CD8-positive, alpha-beta memory T cell (primary cell): ENCODE results near the gene RNF19B. TPM values are rescaled to one million over a fixed set of nuclear protein-coding genes. Genes with fewer than 3 reads are reported as not detected.
"Not testable (repeated sequence)": the region's sequence is repeated elsewhere in the genome, so short reads cannot be mapped to it uniquely, and the experiment has no call there.

Experiments
- CTCF ChIA-PET: fragments of 350-600 bp; sonication (Branson Sonifier 250); formaldehyde crosslinking; loops from one replicate; lab custom pipeline; 2021; ENCODE audit warnings: antibody characterized with exemption; lab: Charles Lee
- POLR2A ChIA-PET: fragments of 350-600 bp; sonication (Branson Sonifier 250); formaldehyde crosslinking; loops from one replicate; lab custom pipeline; 2021; ENCODE audit warnings: antibody characterized with exemption; lab: Charles Lee
- DNase-seq, 5 donors: peaks; one replicate each; pipeline versions ENCODE4 v3.0.0 to v3.0.0-alpha.2; 2020 to 2022; ENCODE audit warnings: mixed read lengths in 1 of 5
- H3K27ac ChIP-seq: one replicate; pipeline ENCODE4 v1.7.0; 2013; ENCODE audit warnings: low read depth, mild to moderate bottlenecking, low read length, moderate library complexity
- H3K27me3 ChIP-seq: 2 replicates; pipeline ENCODE4 v1.7.0; 2013; ENCODE audit warnings: low read length, mild to moderate bottlenecking; ENCODE audit not compliant: insufficient read depth, poor library complexity, severe bottlenecking
- H3K36me3 ChIP-seq: 2 replicates; pipeline ENCODE4 v1.7.0; 2013; ENCODE audit warnings: mild to moderate bottlenecking, low read length, moderate library complexity; ENCODE audit not compliant: insufficient read depth
- H3K4me1 ChIP-seq: 2 replicates; pipeline ENCODE4 v1.7.0; 2013; ENCODE audit warnings: mild to moderate bottlenecking, low read length, moderate library complexity; ENCODE audit not compliant: insufficient read depth
- H3K4me3 ChIP-seq: 2 replicates; pipeline ENCODE4 v1.7.0; 2013; ENCODE audit warnings: mild to moderate bottlenecking, low read length
- H3K9me3 ChIP-seq: 2 replicates; pipeline ENCODE4 v1.7.0; 2013; ENCODE audit warnings: mild to moderate bottlenecking, low read length
- H3K27ac Mint-ChIP-seq, 8 donors: one replicate each; pipeline ENCODE4 v1.8.0; 2020 to 2021; ENCODE audit warnings: mixed read lengths in 8 of 8, mild to moderate bottlenecking in 6 of 8, inconsistent platforms in 3 of 8, moderate library complexity in 3 of 8
- H3K27me3 Mint-ChIP-seq, 2 donors: one replicate each; pipeline ENCODE4 v1.8.0; 2020 to 2021; ENCODE audit warnings: mixed read lengths in 2 of 2, mild to moderate bottlenecking in 1 of 2, moderate library complexity in 1 of 2
- H3K36me3 Mint-ChIP-seq, 3 donors: one replicate each; pipeline ENCODE4 v1.8.0; 2020 to 2021; ENCODE audit warnings: mixed read lengths in 3 of 3, inconsistent platforms in 1 of 3, mild to moderate bottlenecking in 1 of 3
- H3K4me1 Mint-ChIP-seq, 3 donors: one replicate each; pipeline ENCODE4 v1.8.0; 2020 to 2021; ENCODE audit warnings: mixed read lengths in 3 of 3, inconsistent platforms in 1 of 3, mild to moderate bottlenecking in 1 of 3
- H3K4me3 Mint-ChIP-seq, 7 donors: one replicate each; pipeline ENCODE4 v1.8.0; 2020 to 2021; ENCODE audit warnings: mixed read lengths in 7 of 7, mild to moderate bottlenecking in 6 of 7, moderate library complexity in 4 of 7, inconsistent platforms in 2 of 7
- H3K9me3 Mint-ChIP-seq, 5 donors: one replicate each; pipeline ENCODE4 v1.8.0; 2020 to 2022; ENCODE audit warnings: mixed read lengths in 5 of 5, mild to moderate bottlenecking in 3 of 5, moderate library complexity in 2 of 5, inconsistent platforms in 1 of 5
- polyA plus RNA-seq: library from polyadenylated mRNA; unstranded; fragments of 300-500 nt; fragmentation: Illumina TruSeq; gene quantifications from one replicate; pipeline ENCODE4 v1.2.3, GENCODE V29; 2021
- total RNA-seq, 2 experiments: library from RNA; stranded (reverse); gene quantifications; one replicate each; pipeline ENCODE4 v1.2.3, GENCODE V29; 2021

Gene RNF19B
- total and polyA plus RNA-seq, 3 experiments from 2014 or later = 4.3 to 39.9 (median 39.6) TPM

GRCh38 chr1:32918179-32918578, 46.4 kb downstream of the RNF19B start:
- CTCF ChIA-PET = no interaction called here
- Histone ChIP-seq H3K27ac (no peak overlapping the region), H3K36me3 (no peaks in the 10 kb centered on the region), H3K4me3 (no peak overlapping the region), H3K9me3 (no peaks in the 10 kb centered on the region), H3K4me1 (no peaks in the 10 kb centered on the region), H3K27me3 (peaks cover 24% of the 10 kb centered on the region)
- Mint-ChIP-seq H3K27me3 (peaks cover 34 to 58% of the 10 kb centered on the region in 2 donors), H3K4me3 (no peak overlapping the region), H3K36me3 (no peaks in the 10 kb centered on the region), H3K4me1 (peaks cover 6 to 8% (median 7%) of the 10 kb centered on the region in 3 donors), H3K9me3 (no peaks in the 10 kb centered on the region), H3K27ac (no peak overlapping the region)
- no peak for DNase-seq
- POLR2A ChIA-PET = no interaction called here

GRCh38 chr1:32917521-32917920, 47.1 kb downstream of the RNF19B start:
- Mint-ChIP-seq H3K27me3 (peaks cover 29 to 51% of the 10 kb centered on the region in 2 donors), H3K9me3 (no peaks in the 10 kb centered on the region), H3K27ac (no peak overlapping the region), H3K4me3 (peak overlapping the region in 1 of 7 donors; percentile 27), H3K36me3 (no peaks in the 10 kb centered on the region), H3K4me1 (peaks cover 6 to 8% (median 7%) of the 10 kb centered on the region in 3 donors)
- Histone ChIP-seq H3K27me3 (peaks cover 22% of the 10 kb centered on the region), H3K36me3 (no peaks in the 10 kb centered on the region), H3K4me1 (no peaks in the 10 kb centered on the region), H3K4me3 (no peak overlapping the region), H3K27ac (no peak overlapping the region), H3K9me3 (no peaks in the 10 kb centered on the region)
- CTCF ChIA-PET = interaction anchor here (1.5 kb wide), 1 partner anchor 21 kb away, joined by 3 read pairs; no protein-coding TSS in a partner anchor
- POLR2A ChIA-PET = no interaction called here
- DNase-seq = no peak

GRCh38 chr1:32915766-32916706, 48.6 kb downstream of the RNF19B start:
- Histone ChIP-seq H3K27ac (no peak overlapping the region), H3K4me3 (no peak overlapping the region), H3K36me3 (no peaks in the 10 kb centered on the region), H3K4me1 (no peaks in the 10 kb centered on the region), H3K27me3 (peaks cover 12% of the 10 kb centered on the region), H3K9me3 (no peaks in the 10 kb centered on the region)
- peaks cover 6 to 8% (median 7%) of the 10 kb centered on the region in 3 donors for H3K4me1 Mint-ChIP-seq
- CTCF ChIA-PET = interaction anchor here (1.5 kb wide), 1 partner anchor 19 kb away, joined by 3 read pairs; no protein-coding TSS in a partner anchor
- H3K27me3 Mint-ChIP-seq = peaks cover 19 to 39% of the 10 kb centered on the region in 2 donors
- no peak for DNase-seq
- H3K4me3 Mint-ChIP-seq = no peak overlapping the region
- POLR2A ChIA-PET = interaction anchor here (0.7 kb wide), 1 partner anchor 476 kb away, joined by 4 read pairs; no protein-coding TSS in a partner anchor
- H3K9me3 Mint-ChIP-seq = no peaks in the 10 kb centered on the region
- H3K27ac Mint-ChIP-seq = no peak overlapping the region
- H3K36me3 Mint-ChIP-seq = no peaks in the 10 kb centered on the region

- H3K27ac Mint-ChIP-seq = no peak overlapping the region
- no peaks in the 10 kb centered on the region for H3K36me3 Mint-ChIP-seq
- Histone ChIP-seq H3K27ac (no peak overlapping the region), H3K27me3 (no peaks in the 10 kb centered on the region), H3K4me1 (no peaks in the 10 kb centered on the region), H3K36me3 (no peaks in the 10 kb centered on the region), H3K4me3 (no peak overlapping the region), H3K9me3 (no peaks in the 10 kb centered on the region)
- no peaks in the 10 kb centered on the region for H3K9me3 Mint-ChIP-seq
- no peak for DNase-seq
- no peak overlapping the region for H3K4me3 Mint-ChIP-seq
- no peaks in the 10 kb centered on the region for H3K4me1 Mint-ChIP-seq
- H3K27me3 Mint-ChIP-seq = peaks cover 1 to 14% of the 10 kb centered on the region in 2 donors
- POLR2A ChIA-PET = no interaction called here
- CTCF ChIA-PET = no interaction called here
Measured at GRCh38 chr1:32910319-32910718, 54.3 kb downstream of the RNF19B start.

- ChIA-PET CTCF (no interaction called here), POLR2A (interaction anchor here (0.7 kb wide), 1 partner anchor 9 kb away, joined by 8 read pairs; no protein-coding TSS in a partner anchor)
Measured at GRCh38 chr1:32907435-32907834, 57.2 kb downstream of the RNF19B start.

GRCh38 chr1:32906654-32907053, 58.0 kb downstream of the RNF19B start:
- Histone ChIP-seq H3K9me3 (no peaks in the 10 kb centered on the region), H3K36me3 (no peaks in the 10 kb centered on the region), H3K27me3 (peaks cover 10% of the 10 kb centered on the region), H3K4me1 (no peaks in the 10 kb centered on the region), H3K4me3 (no peak overlapping the region), H3K27ac (no peak overlapping the region)
- POLR2A ChIA-PET = interaction anchor here (0.7 kb wide), 1 partner anchor 9 kb away, joined by 8 read pairs; no protein-coding TSS in a partner anchor
- H3K36me3 Mint-ChIP-seq = no peaks in the 10 kb centered on the region
- DNase-seq = no peak
- peaks cover 0 to 5% (median 3%) of the 10 kb centered on the region in 3 donors for H3K4me1 Mint-ChIP-seq
- no peaks in the 10 kb centered on the region for H3K9me3 Mint-ChIP-seq
- H3K27me3 Mint-ChIP-seq = peaks cover 19 to 20% of the 10 kb centered on the region in 2 donors
- CTCF ChIA-PET = no interaction called here
- H3K27ac Mint-ChIP-seq = no peak overlapping the region
- H3K4me3 Mint-ChIP-seq = no peak overlapping the region

More at GRCh38 chr1:32907435-32907834, 57.2 kb downstream of the RNF19B start:
- Histone ChIP-seq H3K27me3 (peaks cover 5% of the 10 kb centered on the region), H3K36me3 (no peaks in the 10 kb centered on the region), H3K27ac (no peak overlapping the region), H3K4me3 (no peak overlapping the region), H3K9me3 (no peaks in the 10 kb centered on the region), H3K4me1 (no peaks in the 10 kb centered on the region)
- H3K27ac Mint-ChIP-seq = no peak overlapping the region
- H3K9me3 Mint-ChIP-seq = no peaks in the 10 kb centered on the region
- no peak for DNase-seq
- H3K4me1 Mint-ChIP-seq = no peaks in the 10 kb centered on the region
- H3K36me3 Mint-ChIP-seq = no peaks in the 10 kb centered on the region
- H3K4me3 Mint-ChIP-seq = no peak overlapping the region
- H3K27me3 Mint-ChIP-seq = peaks cover 12% of the 10 kb centered on the region in 2 donors

- DNase-seq, H3K9me3 ChIP-seq, H3K27ac ChIP-seq, POLR2A ChIA-PET, CTCF ChIA-PET, H3K4me3 Mint-ChIP-seq, H3K36me3 ChIP-seq, H3K36me3 Mint-ChIP-seq, H3K4me3 ChIP-seq, H3K9me3 Mint-ChIP-seq, H3K4me1 ChIP-seq: not testable (repeated sequence)
- peaks cover 17% of the 10 kb centered on the region for H3K27me3 ChIP-seq
- peaks cover 24 to 25% of the 10 kb centered on the region in 2 donors for H3K27me3 Mint-ChIP-seq
- peak overlapping the region in 1 of 8 donors; percentile 67 for H3K27ac Mint-ChIP-seq
- peaks cover 2 to 11% (median 7%) of the 10 kb centered on the region in 3 donors for H3K4me1 Mint-ChIP-seq
Measured at GRCh38 chr1:32905588-32905987, 59.0 kb downstream of the RNF19B start.

- ChIA-PET CTCF (interaction anchor here (0.9 kb wide), 1 partner anchor 12 kb away, joined by 3 read pairs; no protein-coding TSS in a partner anchor), POLR2A (no interaction called here)
- Mint-ChIP-seq H3K9me3 (no peaks in the 10 kb centered on the region), H3K4me3 (no peak overlapping the region), H3K27ac (no peak overlapping the region), H3K36me3 (no peaks in the 10 kb centered on the region), H3K4me1 (peaks cover 5 to 14% (median 8%) of the 10 kb centered on the region in 3 donors), H3K27me3 (peaks cover 28% of the 10 kb centered on the region in 2 donors)
- no peaks in the 10 kb centered on the region for H3K36me3 ChIP-seq
- DNase-seq = no peak
- no peak overlapping the region for H3K4me3 ChIP-seq
- H3K27ac ChIP-seq = no peak overlapping the region
- peaks cover 25% of the 10 kb centered on the region for H3K27me3 ChIP-seq
- no peaks in the 10 kb centered on the region for H3K9me3 ChIP-seq
- peaks cover 7% of the 10 kb centered on the region for H3K4me1 ChIP-seq
Measured at GRCh38 chr1:32904797-32905196, 59.8 kb downstream of the RNF19B start.
